ENCODE measurements around the gene PITX3.

- TF ChIP-seq POLR2A (IDR thresholded peaks at IDR 0.05) (no peak), CTCF (IDR thresholded peaks at IDR 0.05) (no peak)
Measured at GRCh38 chr10:102225646-102226541, 15.4 kb downstream of the PITX3 start, which contains the start of gene ELOVL3.

All from Peyer's patch (tissue), 4 donors.